GM12875 (cell line): ENCODE measurements around the gene BMP10.

Experiments
- H3K4me3 ChIP-seq: one replicate; pipeline ENCODE4 v1.5.1; 2011; ENCODE audit warnings: low read depth, low read length, control low read depth
- TF ChIP-seq, protein P1 (sequence below): IDR thresholded peaks from 2 replicates; pipeline ENCODE4 v1.5.1; 2011; ENCODE audit warnings: low read depth, mild to moderate bottlenecking, control low read depth, inconsistent platforms, low read length, moderate library complexity, borderline replicate concordance; ENCODE audit not compliant: insufficient read depth

The BMP10 gene

DNA sequence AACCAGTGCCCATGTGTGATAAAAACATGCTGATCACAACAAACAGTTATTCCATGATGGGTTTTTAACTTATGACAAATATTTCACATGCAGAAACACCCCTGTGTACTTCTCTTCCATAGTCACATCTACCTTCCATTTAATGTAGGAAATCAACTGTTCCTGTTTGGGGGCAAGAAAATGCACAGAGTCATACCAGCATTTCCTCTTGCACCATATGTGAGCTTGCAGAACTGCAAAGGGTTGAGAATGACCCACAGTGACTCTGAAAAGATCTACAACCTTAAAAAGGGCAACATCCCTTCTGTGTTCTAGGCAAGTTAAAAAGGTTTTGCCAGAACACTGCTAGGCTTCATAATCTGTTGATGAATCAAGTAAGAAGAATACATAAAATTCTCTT is 9.9 kb downstream of the BMP10 start:
- no peak overlapping the region for H3K4me3 ChIP-seq
- TF ChIP-seq, protein P1, sequence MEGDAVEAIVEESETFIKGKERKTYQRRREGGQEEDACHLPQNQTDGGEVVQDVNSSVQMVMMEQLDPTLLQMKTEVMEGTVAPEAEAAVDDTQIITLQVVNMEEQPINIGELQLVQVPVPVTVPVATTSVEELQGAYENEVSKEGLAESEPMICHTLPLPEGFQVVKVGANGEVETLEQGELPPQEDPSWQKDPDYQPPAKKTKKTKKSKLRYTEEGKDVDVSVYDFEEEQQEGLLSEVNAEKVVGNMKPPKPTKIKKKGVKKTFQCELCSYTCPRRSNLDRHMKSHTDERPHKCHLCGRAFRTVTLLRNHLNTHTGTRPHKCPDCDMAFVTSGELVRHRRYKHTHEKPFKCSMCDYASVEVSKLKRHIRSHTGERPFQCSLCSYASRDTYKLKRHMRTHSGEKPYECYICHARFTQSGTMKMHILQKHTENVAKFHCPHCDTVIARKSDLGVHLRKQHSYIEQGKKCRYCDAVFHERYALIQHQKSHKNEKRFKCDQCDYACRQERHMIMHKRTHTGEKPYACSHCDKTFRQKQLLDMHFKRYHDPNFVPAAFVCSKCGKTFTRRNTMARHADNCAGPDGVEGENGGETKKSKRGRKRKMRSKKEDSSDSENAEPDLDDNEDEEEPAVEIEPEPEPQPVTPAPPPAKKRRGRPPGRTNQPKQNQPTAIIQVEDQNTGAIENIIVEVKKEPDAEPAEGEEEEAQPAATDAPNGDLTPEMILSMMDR, result no peak

DNA sequence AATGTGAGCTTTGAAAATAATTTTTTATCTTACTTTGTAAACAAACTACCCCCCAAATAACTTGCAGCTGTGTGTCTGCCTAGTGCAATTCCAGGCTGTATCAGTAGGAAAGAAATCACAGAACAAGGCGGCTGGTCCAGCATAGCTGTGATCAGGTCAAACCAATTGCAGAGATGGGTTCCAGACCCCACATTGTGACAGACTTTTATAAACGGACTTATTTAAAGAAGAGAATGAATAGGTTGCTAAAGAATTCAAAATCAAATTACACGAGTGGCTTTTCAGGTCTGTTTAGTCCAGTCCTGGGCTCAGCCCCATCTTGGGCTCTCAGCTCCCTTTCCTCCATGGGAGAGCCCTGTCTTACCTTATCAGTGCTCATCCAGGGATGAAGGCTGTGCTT is 11.1 kb downstream of the BMP10 start:
- TF ChIP-seq, protein P1, result no peak

DNA sequence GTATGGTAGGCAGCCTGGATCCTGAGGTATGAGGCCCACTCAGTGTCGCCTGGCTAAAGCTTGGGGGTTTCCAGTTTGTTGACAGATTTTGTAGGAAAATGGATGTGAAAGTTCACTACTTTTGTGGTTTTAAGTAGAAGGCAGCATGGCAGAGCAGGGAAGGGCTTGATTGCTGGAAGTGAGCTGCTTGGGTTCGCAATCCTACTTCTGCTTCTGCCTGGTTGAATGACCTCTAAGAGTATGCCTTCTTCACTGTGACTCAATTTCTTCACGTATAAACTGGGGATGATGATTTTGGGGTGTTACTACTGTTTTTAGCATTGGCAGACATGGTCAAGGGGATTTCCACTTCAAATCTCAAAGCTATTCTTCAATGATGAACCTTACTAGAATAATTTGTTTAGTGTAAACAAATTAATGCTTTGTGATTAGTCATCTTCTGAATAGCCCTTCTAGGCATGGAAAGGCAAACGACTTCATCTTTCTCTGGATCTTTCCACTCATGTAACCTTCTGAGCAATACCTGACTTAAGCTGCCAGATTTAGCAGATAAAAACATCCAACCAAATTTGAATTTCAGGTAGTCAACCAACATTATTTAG is 13.2 kb downstream of the BMP10 start:
- TF ChIP-seq, protein P1, result no peak
- H3K4me3 ChIP-seq, result no peak overlapping the region

More for the DNA sequence above, 11.1 kb downstream of the BMP10 start:
- H3K4me3 ChIP-seq, result no peak overlapping the region

DNA sequence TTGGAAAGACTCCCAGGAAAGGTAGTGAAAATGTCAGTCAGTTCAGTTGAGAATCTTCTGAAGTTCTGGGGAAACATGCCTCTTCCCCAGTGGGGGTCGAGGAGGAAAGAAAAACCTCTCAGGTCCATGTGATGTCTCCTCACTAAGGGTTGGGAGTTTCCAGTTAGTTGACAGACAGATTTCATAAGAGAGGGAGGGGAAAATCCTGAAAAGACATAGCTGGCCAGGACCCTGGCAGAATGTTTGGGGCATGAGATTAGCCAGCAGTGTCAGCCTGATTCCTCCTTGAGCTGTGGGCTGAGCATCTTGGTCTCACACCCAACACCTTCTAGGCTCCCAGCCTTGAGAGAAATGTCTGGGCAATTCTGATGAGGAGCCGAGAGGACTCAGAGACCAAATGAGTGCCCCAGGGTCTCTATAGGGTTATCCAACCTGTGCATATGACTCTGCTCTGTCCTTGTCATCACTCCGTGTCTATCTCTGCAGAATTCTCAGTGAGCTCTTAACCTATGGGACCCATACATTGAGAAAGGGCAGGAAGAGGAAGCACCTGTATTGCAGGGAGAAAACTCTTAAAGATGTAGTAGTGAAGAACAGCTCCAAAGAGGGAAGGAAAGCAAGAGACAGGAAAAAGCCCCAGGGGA is 13.9 kb downstream of the BMP10 start:
- H3K4me3 ChIP-seq, result no peak overlapping the region
- TF ChIP-seq, protein P1, result no peak

DNA sequence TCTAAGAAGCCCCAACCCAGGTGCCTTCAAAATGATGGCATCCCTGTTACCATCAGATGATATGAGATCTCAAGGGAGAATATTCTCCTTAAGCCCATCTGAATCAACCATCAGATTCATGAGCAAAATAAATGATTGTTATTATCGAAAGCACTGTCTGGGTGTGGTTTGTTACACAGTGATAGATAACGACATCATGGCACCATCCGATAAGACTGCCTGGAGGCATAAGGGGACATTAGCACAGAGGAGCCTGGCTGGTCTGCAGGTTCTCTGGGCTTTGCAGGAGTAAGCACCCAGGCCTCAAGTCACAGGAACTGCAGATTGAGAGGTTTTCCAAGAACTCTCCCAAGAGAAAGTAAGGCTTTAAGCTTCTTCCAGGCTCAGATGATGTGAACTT is 15.6 kb downstream of the BMP10 start:
- TF ChIP-seq, protein P1, result no peak
- H3K4me3 ChIP-seq, result no peak overlapping the region

DNA sequence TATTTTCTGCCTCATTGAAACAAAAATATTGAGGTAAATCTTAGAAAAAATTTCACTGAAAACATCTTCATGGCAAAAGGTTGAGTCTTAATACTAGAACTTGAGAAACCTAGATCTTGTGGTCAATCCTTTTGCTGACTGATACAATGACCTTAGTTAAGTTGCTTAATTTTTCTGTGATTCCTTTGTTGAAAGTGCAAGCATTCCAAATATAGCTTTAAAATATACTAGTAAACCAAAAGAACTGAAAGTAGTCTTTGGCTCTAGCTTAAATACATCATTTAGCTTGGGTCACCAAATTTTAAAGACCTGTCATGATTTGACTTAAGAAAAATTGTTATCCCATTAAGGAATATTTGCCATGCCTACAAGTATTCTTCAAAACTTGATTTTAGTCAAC is 16.7 kb downstream of the BMP10 start:
- H3K4me3 ChIP-seq, result no peak overlapping the region

DNA sequence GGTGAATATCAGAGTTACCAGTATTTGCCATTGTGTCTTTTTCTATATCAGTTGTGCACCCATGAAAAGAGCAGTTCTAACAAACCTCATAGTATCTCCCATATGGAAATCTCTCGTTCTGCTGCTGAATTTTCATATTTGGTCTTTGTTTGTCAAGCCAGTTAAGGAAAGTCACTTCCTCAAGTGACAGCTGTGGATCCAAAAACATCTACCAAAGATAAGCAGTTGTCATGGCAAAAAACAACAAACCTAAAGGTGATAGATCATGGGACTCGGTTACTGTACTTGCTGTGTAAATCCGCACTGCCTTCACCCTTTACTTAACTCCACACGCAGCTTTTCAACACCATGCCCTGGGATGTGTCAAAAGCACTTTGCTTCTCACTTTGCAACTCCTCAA is 17.3 kb downstream of the BMP10 start:
- TF ChIP-seq, protein P1, result no peak
- H3K4me3 ChIP-seq, result no peak overlapping the region

More for the DNA sequence above, 16.7 kb downstream of the BMP10 start:
- TF ChIP-seq, protein P1, result no peak
